RWPE1 (cell line): ENCODE results near the gene TMED8.
A peak's percentile ranks its signal among the peaks of the same experiment; 100 is the strongest.

ENCODE experiments used
- CTCF ChIA-PET: fragments of 350-600 bp; sonication (Branson Sonifier 250); formaldehyde crosslinking; extraction: SDS; loops from one replicate; lab custom pipeline; 2021; lab: Yijun Ruan, JAX
- POLR2A ChIA-PET: fragments of 400-600 bp; formaldehyde crosslinking; extraction: SDS; loops from one replicate; lab custom pipeline; 2020; ENCODE audit warnings: antibody characterized with exemption; ENCODE audit not compliant: low non-redundant PET; lab: Yijun Ruan, JAX
- DNase-seq: peaks from one replicate; pipeline ENCODE4 v3.0.0; 2012; ENCODE audit warnings: low spot score
- H3K27ac ChIP-seq: fragments of 450-650 bp; 2 replicates; pipeline ENCODE4 v1.5.1; 2017
- CTCF ChIP-seq: fragments of 450-650 bp; conservative IDR thresholded peaks from 2 replicates; pipeline ENCODE4 v1.5.1; 2017; ENCODE audit warnings: low read depth, mild to moderate bottlenecking

The TMED8 gene

DNA sequence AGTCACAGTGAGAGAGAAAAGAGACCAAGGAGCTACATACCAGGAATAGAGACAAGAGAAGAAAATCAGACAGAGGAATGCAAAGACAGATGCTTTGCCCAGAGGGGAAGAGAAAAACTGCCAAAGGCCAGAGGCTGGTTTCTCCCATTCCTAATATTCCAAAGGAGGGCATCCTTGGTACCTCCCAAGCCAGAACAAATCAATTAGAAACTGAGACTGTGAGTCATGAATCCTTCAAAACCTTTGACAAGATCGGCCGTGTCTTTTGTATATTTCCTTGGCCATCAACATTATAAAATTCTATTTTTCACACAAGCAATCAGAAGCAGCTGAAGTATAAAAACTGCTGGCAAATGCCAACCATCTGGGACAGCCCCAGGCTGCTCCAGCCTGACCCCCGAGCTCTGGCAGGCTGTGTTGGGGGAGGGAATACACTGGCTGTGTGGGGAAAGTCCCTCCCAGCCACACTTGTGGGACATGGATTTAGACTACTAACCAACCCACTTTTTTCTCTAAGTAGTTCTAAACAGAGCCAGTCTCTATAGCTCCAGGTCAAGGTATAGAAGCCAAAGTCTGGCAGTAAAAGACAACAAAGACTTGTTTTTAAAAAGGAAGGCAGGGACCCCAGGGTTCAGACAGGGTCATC, 69.9 kb downstream of the TMED8 start:
- ChIA-PET CTCF (interaction anchor here (1.5 kb wide), 1 partner anchor 9 kb away, joined by 10 read pairs; no protein-coding TSS in a partner anchor), POLR2A (interaction anchor here (0.6 to 0.7 kb wide), 2 partner anchors 14 to 388 kb away, joined by 3 to 4 read pairs; partner anchors contain the start of gene GSTZ1)
- TF ChIP-seq CTCF = no peak
- peak overlapping the region; percentile 70 for H3K27ac ChIP-seq
- DNase-seq = no peak

DNA sequence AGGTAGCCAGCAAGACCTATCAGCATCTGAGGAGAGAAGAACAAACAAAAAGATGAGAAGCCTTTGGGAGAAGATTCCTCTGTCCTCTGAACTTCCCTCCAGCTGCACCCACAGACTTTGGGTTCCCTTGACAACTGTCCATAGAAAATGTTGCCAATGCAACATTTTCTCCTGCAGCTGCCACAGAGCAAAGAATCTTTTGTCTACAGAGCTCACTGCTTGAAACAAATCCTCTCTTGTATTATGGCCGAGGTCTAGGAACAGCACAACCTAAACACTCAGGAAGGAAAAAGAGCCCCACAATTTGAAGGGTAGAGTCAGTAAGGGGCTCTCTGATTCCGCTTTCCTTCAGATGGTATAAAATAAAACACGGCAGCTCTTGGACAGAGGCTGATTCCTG, 70.5 kb downstream of the TMED8 start:
- CTCF ChIA-PET = interaction anchor here (0.7 kb wide), 1 partner anchor 48 kb away, joined by 3 read pairs; no protein-coding TSS in a partner anchor
- H3K27ac ChIP-seq = no peak overlapping the region
- no peak for DNase-seq
- TF ChIP-seq CTCF = no peak
- POLR2A ChIA-PET = interaction anchor here (0.7 kb wide), 1 partner anchor 15 kb away, joined by 3 read pairs; the partner anchor contains the start of gene GSTZ1

DNA sequence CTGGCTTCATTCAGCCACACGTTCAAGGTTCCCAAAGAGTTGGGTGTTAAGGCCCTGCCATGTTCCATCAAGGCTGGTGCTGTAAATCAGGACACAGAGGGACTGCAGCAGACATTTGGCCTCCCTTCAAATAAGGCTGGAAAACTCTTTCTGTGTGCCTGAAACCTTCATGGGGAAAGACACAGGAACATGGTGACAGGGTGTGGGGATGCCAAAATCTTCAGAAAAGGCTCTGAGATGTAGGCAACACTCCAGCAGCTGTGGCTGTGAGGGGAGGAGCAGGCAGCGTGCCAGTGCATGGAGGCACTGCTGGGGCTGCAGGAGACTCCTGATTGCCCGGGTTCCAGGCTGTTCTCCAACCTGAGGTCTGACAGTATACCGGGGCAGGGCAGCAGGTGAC, 71.2 kb downstream of the TMED8 start:
- DNase-seq = no peak
- ChIA-PET POLR2A (no interaction called here), CTCF (interaction anchor here (0.7 to 6.1 kb wide), 3 partner anchors 10 to 147 kb away, joined by 3 to 49 read pairs (median 3); no protein-coding TSS in a partner anchor)

GRCh38 chr14:77303417-77304156, 73.3 kb downstream of the TMED8 start:
- POLR2A ChIA-PET = interaction anchor here (1.1 kb wide), 1 partner anchor 17 kb away, joined by 3 read pairs; the partner anchor contains the start of genes GSTZ1 and POMT2
- CTCF ChIA-PET = interaction anchor here (0.6 to 6.1 kb wide), 2 partner anchors 12 to 23 kb away, joined by 3 to 49 read pairs; no protein-coding TSS in a partner anchor
- peak; percentile 94 for DNase-seq
- peak overlapping the region; percentile 69 for H3K27ac ChIP-seq
- no peak for TF ChIP-seq CTCF

More for the DNA sequence above, 71.2 kb downstream of the TMED8 start:
- no peak for TF ChIP-seq CTCF
- H3K27ac ChIP-seq = no peak overlapping the region

DNA sequence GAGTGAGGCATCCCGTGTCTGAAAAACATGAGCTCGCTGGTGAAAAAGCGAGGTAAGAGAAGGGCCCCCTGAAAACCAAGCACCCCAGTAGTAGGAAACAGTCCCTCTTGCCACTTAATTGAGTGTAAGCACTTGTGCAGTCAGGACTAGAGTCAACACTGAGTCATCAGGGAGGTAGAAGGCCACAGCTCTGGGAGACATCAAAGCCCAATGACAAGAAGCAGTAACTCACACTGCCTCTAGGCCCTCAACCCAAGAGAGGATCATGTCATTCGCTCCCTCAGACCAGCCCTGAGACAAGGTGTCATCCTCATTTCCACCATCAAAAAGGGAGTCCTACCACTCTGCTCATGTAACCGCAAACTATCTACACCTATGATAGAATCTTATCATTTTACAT, 74.0 kb downstream of the TMED8 start:
- POLR2A ChIA-PET = no interaction called here
- H3K27ac ChIP-seq = peak overlapping the region; percentile 69
- CTCF ChIA-PET = interaction anchor here (0.6 to 6.1 kb wide), 4 partner anchors 13 to 203 kb away, joined by 3 to 49 read pairs (median 3); no protein-coding TSS in a partner anchor
- peak; percentile 52 for DNase-seq
- TF ChIP-seq CTCF = no peak

- TF ChIP-seq CTCF = peak; percentile 45
- ChIA-PET CTCF (interaction anchor here (0.6 to 6.1 kb wide), 9 partner anchors 10 to 371 kb away, joined by 3 to 49 read pairs (median 3); no protein-coding TSS in a partner anchor), POLR2A (no interaction called here)
- DNase-seq = peak; percentile 27
- no peak overlapping the region for H3K27ac ChIP-seq
Observed at GRCh38 chr14:77301103-77301502, 75.8 kb downstream of the TMED8 start.
